ENCODE data around the gene RPTOR. TPM values are rescaled to one million over a fixed set of nuclear protein-coding genes. Genes with fewer than 3 reads are reported as not detected.

RPTOR gene
- total RNA-seq, 2 experiments from 2014 or later: 48.1 to 87.8 TPM

- ChIA-PET CTCF (ENCODE audit: unreplicated experiment) (no interaction called here), POLR2A (no interaction called here)
- peak overlapping the region; percentile 83 for H3K27ac ChIP-seq (ENCODE audit: low read depth, low read length, poor library complexity, severe bottlenecking)
- no peak overlapping the region for H2AFZ ChIP-seq (ENCODE audit: low read length)
- no peaks in the 10 kb centered on the region for H4K20me1 ChIP-seq (ENCODE audit: insufficient read depth, low read length)
- no peak overlapping the region for H3K4me3 ChIP-seq (ENCODE audit: low read depth, low read length, poor library complexity, severe bottlenecking)
- BruUV-seq (replicated peaks): no TSS peak
- H3K79me2 ChIP-seq (ENCODE audit: insufficient read depth, low read depth, low read length): peaks cover 14% of the 10 kb centered on the region; the same call in 1 of the 2 replicates
- H3K4me2 ChIP-seq (ENCODE audit: low read length): no peak overlapping the region; the same call in 1 of the 2 replicates
- TF ChIP-seq EZH2phosphoT487 (IDR thresholded peaks at IDR 0.05; ENCODE audit: borderline replicate concordance, low read depth, low read length) (no peak), CTCF (conservative IDR thresholded peaks at IDR 0.05; ENCODE audit: low read length) (no peak)
- no peaks in the 10 kb centered on the region for H3K9me2 ChIP-seq (ENCODE audit: insufficient read depth, low read length)
- peaks cover 39% of the 10 kb centered on the region for H3K4me1 ChIP-seq (ENCODE audit: insufficient read depth, low read length, poor library complexity, severe bottlenecking)
- intact Hi-C loops (cut with micrococcal nuclease; ENCODE audit: unreplicated experiment): no loop called here
- peaks cover 12% of the 10 kb centered on the region for H3K9me3 ChIP-seq (ENCODE audit: low read length)
- DNase-seq (ENCODE audit: low spot score): no peak
- H3K36me3 ChIP-seq (ENCODE audit: insufficient read depth, low read length): peaks cover 51% of the 10 kb centered on the region
These were observed 246.5 kb downstream of the RPTOR start for GRCh38 chr17:80790981-80791742.

GRCh38 chr17:80791758-80792284 is 247.2 kb downstream of the RPTOR start:
- H3K9me2 ChIP-seq (ENCODE audit: insufficient read depth, low read length): no peaks in the 10 kb centered on the region
- no peaks in the 10 kb centered on the region for H4K20me1 ChIP-seq (ENCODE audit: insufficient read depth, low read length)
- H3K4me2 ChIP-seq (ENCODE audit: low read length): no peak overlapping the region
- no peak overlapping the region for H2AFZ ChIP-seq (ENCODE audit: low read length)
- no TSS peak for BruUV-seq (replicated peaks)
- peaks cover 14% of the 10 kb centered on the region; the same call in 1 of the 2 replicates for H3K79me2 ChIP-seq (ENCODE audit: insufficient read depth, low read depth, low read length)
- peaks cover 39% of the 10 kb centered on the region for H3K4me1 ChIP-seq (ENCODE audit: insufficient read depth, low read length, poor library complexity, severe bottlenecking)
- no peak for TF ChIP-seq CTCF (conservative IDR thresholded peaks at IDR 0.05; ENCODE audit: low read length)
- no peak for TF ChIP-seq EZH2phosphoT487 (IDR thresholded peaks at IDR 0.05; ENCODE audit: borderline replicate concordance, low read depth, low read length)
- peaks cover 12% of the 10 kb centered on the region for H3K9me3 ChIP-seq (ENCODE audit: low read length)
- peak overlapping the region; percentile 0 for H3K27ac ChIP-seq (ENCODE audit: low read depth, low read length, poor library complexity, severe bottlenecking)
- ChIA-PET POLR2A (no interaction called here), CTCF (ENCODE audit: unreplicated experiment) (no interaction called here)
- H3K4me3 ChIP-seq (ENCODE audit: low read depth, low read length, poor library complexity, severe bottlenecking): no peak overlapping the region
- H3K36me3 ChIP-seq (ENCODE audit: insufficient read depth, low read length): peaks cover 51% of the 10 kb centered on the region
- no peak for DNase-seq (ENCODE audit: low spot score)
- intact Hi-C loops (cut with micrococcal nuclease; ENCODE audit: unreplicated experiment): no loop called here

GRCh38 chr17:80792373-80792781 is 247.7 kb downstream of the RPTOR start:
- intact Hi-C loops (cut with micrococcal nuclease; ENCODE audit: unreplicated experiment): no loop called here
- POLR2A ChIA-PET: interaction anchor here (0.6 kb wide), 1 partner anchor 8 kb away, joined by 3 read pairs; no protein-coding TSS in a partner anchor
- H3K27ac ChIP-seq (ENCODE audit: low read depth, low read length, poor library complexity, severe bottlenecking): no peak overlapping the region

More at GRCh38 chr17:80792373-80792781, 247.7 kb downstream of the RPTOR start:
- Histone ChIP-seq H3K79me2 (ENCODE audit: insufficient read depth, low read depth, low read length) (peaks cover 14% of the 10 kb centered on the region; the same call in 1 of the 2 replicates), H3K4me2 (ENCODE audit: low read length) (no peak overlapping the region), H3K9me2 (ENCODE audit: insufficient read depth, low read length) (no peaks in the 10 kb centered on the region), H3K9me3 (ENCODE audit: low read length) (peaks cover 7% of the 10 kb centered on the region), H3K4me3 (ENCODE audit: low read depth, low read length, poor library complexity, severe bottlenecking) (no peak overlapping the region), H4K20me1 (ENCODE audit: insufficient read depth, low read length) (no peaks in the 10 kb centered on the region), H3K36me3 (ENCODE audit: insufficient read depth, low read length) (peaks cover 46% of the 10 kb centered on the region), H3K4me1 (ENCODE audit: insufficient read depth, low read length, poor library complexity, severe bottlenecking) (peaks cover 39% of the 10 kb centered on the region), H2AFZ (ENCODE audit: low read length) (no peak overlapping the region)
- CTCF ChIA-PET (ENCODE audit: unreplicated experiment): no interaction called here
- BruUV-seq (replicated peaks): no TSS peak
- TF ChIP-seq EZH2phosphoT487 (IDR thresholded peaks at IDR 0.05; ENCODE audit: borderline replicate concordance, low read depth, low read length): no peak
- no peak for TF ChIP-seq CTCF (conservative IDR thresholded peaks at IDR 0.05; ENCODE audit: low read length)
- no peak for DNase-seq (ENCODE audit: low spot score)

All from OCI-LY7 (cell line).